Measurements from ENCODE around the gene APOBEC3H.

The APOBEC3H gene

GRCh38 chr22:39115977-39116621 is 19.1 kb downstream of the APOBEC3H start:
- H3K27me3 ChIP-seq (ENCODE audit: insufficient read depth, low read length, poor library complexity), result no peaks in the 10 kb centered on the region
- peak overlapping the region; percentile 52 for H3K27ac ChIP-seq (ENCODE audit: low read depth, low read length)
- no peak overlapping the region for H4K5ac ChIP-seq (ENCODE audit: low read length)
- no peak overlapping the region for H3K23ac ChIP-seq (ENCODE audit: low read length)
- H3K4ac ChIP-seq (ENCODE audit: low read depth, low read length), result peak overlapping the region; percentile 99
- no peak overlapping the region for H3K9ac ChIP-seq (ENCODE audit: low read length)
- H3K36me3 ChIP-seq (ENCODE audit: control insufficient read depth, insufficient read depth, low read length), result no peaks in the 10 kb centered on the region
- peak overlapping the region; percentile 86 for H3K18ac ChIP-seq (ENCODE audit: low read length)
- WGBS (ENCODE audit: extremely low coverage, insufficient coverage, low lambda C conversion rate), result no CpG with 5 or more reads among the region's 9 CpGs
- no peak overlapping the region for H2AK5ac ChIP-seq (ENCODE audit: low read length)
- H3K56ac ChIP-seq (ENCODE audit: low read length), result peak overlapping the region; percentile 77
- no peak overlapping the region for H3K4me2 ChIP-seq (ENCODE audit: low read length)
- H4K8ac ChIP-seq (ENCODE audit: low read depth, low read length), result peak overlapping the region; percentile 89
- H3K79me1 ChIP-seq (ENCODE audit: low read length), result no peaks in the 10 kb centered on the region
- H3K4me3 ChIP-seq (ENCODE audit: low read length), result no peak overlapping the region
- peaks cover 8% of the 10 kb centered on the region for H3K4me1 ChIP-seq (ENCODE audit: control insufficient read depth, low read depth, low read length)
- H2BK5ac ChIP-seq (ENCODE audit: low read length), result peak overlapping the region; percentile 90
- H2BK120ac ChIP-seq (ENCODE audit: low read depth, low read length), result peak overlapping the region; percentile 61
- peak; percentile 70 for DNase-seq
- H3K79me2 ChIP-seq (ENCODE audit: control insufficient read depth, insufficient read depth, low read length), result no peaks in the 10 kb centered on the region
- H2BK15ac ChIP-seq (replicated peaks; ENCODE audit: low read depth), result peak overlapping the region; percentile 99

GRCh38 chr22:39117585-39118191 is 20.6 kb downstream of the APOBEC3H start:
- Histone ChIP-seq H2BK120ac (ENCODE audit: low read depth, low read length) (peak overlapping the region; percentile 56), H2BK15ac (replicated peaks; ENCODE audit: low read depth) (peak overlapping the region; percentile 98), H3K23ac (ENCODE audit: low read length) (no peak overlapping the region), H3K4me2 (ENCODE audit: low read length) (no peak overlapping the region), H2BK5ac (ENCODE audit: low read length) (peak overlapping the region; percentile 61), H3K27ac (ENCODE audit: low read depth, low read length) (no peak overlapping the region), H3K79me2 (ENCODE audit: control insufficient read depth, insufficient read depth, low read length) (no peaks in the 10 kb centered on the region), H3K56ac (ENCODE audit: low read length) (peak overlapping the region; percentile 65), H3K79me1 (ENCODE audit: low read length) (no peaks in the 10 kb centered on the region), H3K18ac (ENCODE audit: low read length) (peak overlapping the region; percentile 86), H3K4ac (ENCODE audit: low read depth, low read length) (peak overlapping the region; percentile 43), H3K4me1 (ENCODE audit: control insufficient read depth, low read depth, low read length) (peaks cover 8% of the 10 kb centered on the region), H4K8ac (ENCODE audit: low read depth, low read length) (no peak overlapping the region), H3K9ac (ENCODE audit: low read length) (peak overlapping the region; percentile 6), H3K4me3 (ENCODE audit: low read length) (no peak overlapping the region), H4K5ac (ENCODE audit: low read length) (peak overlapping the region; percentile 41), H3K36me3 (ENCODE audit: control insufficient read depth, insufficient read depth, low read length) (no peaks in the 10 kb centered on the region), H2AK5ac (ENCODE audit: low read length) (no peak overlapping the region), H3K27me3 (ENCODE audit: insufficient read depth, low read length, poor library complexity) (no peaks in the 10 kb centered on the region)
- no CpG with 5 or more reads among the region's 14 CpGs for WGBS (ENCODE audit: extremely low coverage, insufficient coverage, low lambda C conversion rate)
- DNase-seq, result peak; percentile 81

- no peak overlapping the region for H2BK15ac ChIP-seq (replicated peaks; ENCODE audit: low read depth)
- H2BK5ac ChIP-seq (ENCODE audit: low read length), result no peak overlapping the region
- H3K56ac ChIP-seq (ENCODE audit: low read length), result no peak overlapping the region
- H4K8ac ChIP-seq (ENCODE audit: low read depth, low read length), result no peak overlapping the region
- no CpG with 5 or more reads among the region's 4 CpGs for WGBS (ENCODE audit: extremely low coverage, insufficient coverage, low lambda C conversion rate)
- H3K4ac ChIP-seq (ENCODE audit: low read depth, low read length), result no peak overlapping the region
- H4K5ac ChIP-seq (ENCODE audit: low read length), result no peak overlapping the region
- H2AK5ac ChIP-seq (ENCODE audit: low read length), result no peak overlapping the region
- H3K4me1 ChIP-seq (ENCODE audit: control insufficient read depth, low read depth, low read length), result peaks cover 3% of the 10 kb centered on the region
- no peaks in the 10 kb centered on the region for H3K79me1 ChIP-seq (ENCODE audit: low read length)
- H3K36me3 ChIP-seq (ENCODE audit: control insufficient read depth, insufficient read depth, low read length), result no peaks in the 10 kb centered on the region
- no peak overlapping the region for H3K18ac ChIP-seq (ENCODE audit: low read length)
- H3K79me2 ChIP-seq (ENCODE audit: control insufficient read depth, insufficient read depth, low read length), result no peaks in the 10 kb centered on the region
- no peak overlapping the region for H2BK120ac ChIP-seq (ENCODE audit: low read depth, low read length)
- H3K27ac ChIP-seq (ENCODE audit: low read depth, low read length), result no peak overlapping the region
- H3K4me3 ChIP-seq (ENCODE audit: low read length), result no peak overlapping the region
- no peak overlapping the region for H3K9ac ChIP-seq (ENCODE audit: low read length)
- no peak overlapping the region for H3K23ac ChIP-seq (ENCODE audit: low read length)
- H3K27me3 ChIP-seq (ENCODE audit: insufficient read depth, low read length, poor library complexity), result no peaks in the 10 kb centered on the region
- DNase-seq, result no peak
- H3K4me2 ChIP-seq (ENCODE audit: low read length), result no peak overlapping the region
Measured at GRCh38 chr22:39120983-39121382, 23.9 kb downstream of the APOBEC3H start.

GRCh38 chr22:39122772-39123470 is 25.9 kb downstream of the APOBEC3H start:
- Histone ChIP-seq H3K56ac (ENCODE audit: low read length) (no peak overlapping the region), H3K79me2 (ENCODE audit: control insufficient read depth, insufficient read depth, low read length) (no peaks in the 10 kb centered on the region), H3K27me3 (ENCODE audit: insufficient read depth, low read length, poor library complexity) (no peaks in the 10 kb centered on the region), H3K4ac (ENCODE audit: low read depth, low read length) (no peak overlapping the region), H2BK5ac (ENCODE audit: low read length) (no peak overlapping the region), H2BK120ac (ENCODE audit: low read depth, low read length) (no peak overlapping the region), H3K27ac (ENCODE audit: low read depth, low read length) (no peak overlapping the region), H3K79me1 (ENCODE audit: low read length) (no peaks in the 10 kb centered on the region), H4K5ac (ENCODE audit: low read length) (no peak overlapping the region), H3K18ac (ENCODE audit: low read length) (no peak overlapping the region), H3K9ac (ENCODE audit: low read length) (no peak overlapping the region), H3K4me2 (ENCODE audit: low read length) (no peak overlapping the region), H4K8ac (ENCODE audit: low read depth, low read length) (no peak overlapping the region), H2AK5ac (ENCODE audit: low read length) (no peak overlapping the region), H3K4me3 (ENCODE audit: low read length) (no peak overlapping the region), H3K4me1 (ENCODE audit: control insufficient read depth, low read depth, low read length) (no peaks in the 10 kb centered on the region), H3K23ac (ENCODE audit: low read length) (no peak overlapping the region), H3K36me3 (ENCODE audit: control insufficient read depth, insufficient read depth, low read length) (no peaks in the 10 kb centered on the region), H2BK15ac (replicated peaks; ENCODE audit: low read depth) (no peak overlapping the region)
- DNase-seq, result no peak
- no CpG with 5 or more reads among the region's 17 CpGs for WGBS (ENCODE audit: extremely low coverage, insufficient coverage, low lambda C conversion rate)

GRCh38 chr22:39123751-39124581 is 26.9 kb downstream of the APOBEC3H start:
- Histone ChIP-seq H2AK5ac (ENCODE audit: low read length) (no peak overlapping the region), H2BK15ac (replicated peaks; ENCODE audit: low read depth) (no peak overlapping the region), H3K9ac (ENCODE audit: low read length) (peak overlapping the region; percentile 56), H3K23ac (ENCODE audit: low read length) (no peak overlapping the region), H3K56ac (ENCODE audit: low read length) (peak overlapping the region; percentile 80), H3K4me1 (ENCODE audit: control insufficient read depth, low read depth, low read length) (no peaks in the 10 kb centered on the region), H3K27me3 (ENCODE audit: insufficient read depth, low read length, poor library complexity) (no peaks in the 10 kb centered on the region), H3K4me2 (ENCODE audit: low read length) (no peak overlapping the region), H4K5ac (ENCODE audit: low read length) (no peak overlapping the region), H3K79me2 (ENCODE audit: control insufficient read depth, insufficient read depth, low read length) (no peaks in the 10 kb centered on the region), H3K79me1 (ENCODE audit: low read length) (no peaks in the 10 kb centered on the region), H3K27ac (ENCODE audit: low read depth, low read length) (no peak overlapping the region), H3K4ac (ENCODE audit: low read depth, low read length) (peak overlapping the region; percentile 40), H2BK120ac (ENCODE audit: low read depth, low read length) (no peak overlapping the region), H2BK5ac (ENCODE audit: low read length) (no peak overlapping the region), H4K8ac (ENCODE audit: low read depth, low read length) (no peak overlapping the region), H3K36me3 (ENCODE audit: control insufficient read depth, insufficient read depth, low read length) (no peaks in the 10 kb centered on the region), H3K4me3 (ENCODE audit: low read length) (no peak overlapping the region), H3K18ac (ENCODE audit: low read length) (peak overlapping the region; percentile 1)
- no CpG with 5 or more reads among the region's 33 CpGs for WGBS (ENCODE audit: extremely low coverage, insufficient coverage, low lambda C conversion rate)
- peak; percentile 55 for DNase-seq

Measured in mesendoderm (in vitro differentiated cells).